Stimulated activated CD4-positive, alpha-beta T cell treated with anti-CD3 and anti-CD28 coated beads, TNF-alpha, amount 100 ng/mL, for 4 hours (primary cell): Measurements from ENCODE around the gene ZNF691.
"Not testable (repeated sequence)": the region's sequence is repeated elsewhere in the genome, so short reads cannot be mapped to it uniquely, and the experiment has no call there.

Experiments used
- DNase-seq, 3 experiments: peaks; one replicate each; pipeline ENCODE4 v3.0.0-alpha.2; 2020; ENCODE audit warnings: low read depth in 3 of 3

Gene ZNF691

DNA sequence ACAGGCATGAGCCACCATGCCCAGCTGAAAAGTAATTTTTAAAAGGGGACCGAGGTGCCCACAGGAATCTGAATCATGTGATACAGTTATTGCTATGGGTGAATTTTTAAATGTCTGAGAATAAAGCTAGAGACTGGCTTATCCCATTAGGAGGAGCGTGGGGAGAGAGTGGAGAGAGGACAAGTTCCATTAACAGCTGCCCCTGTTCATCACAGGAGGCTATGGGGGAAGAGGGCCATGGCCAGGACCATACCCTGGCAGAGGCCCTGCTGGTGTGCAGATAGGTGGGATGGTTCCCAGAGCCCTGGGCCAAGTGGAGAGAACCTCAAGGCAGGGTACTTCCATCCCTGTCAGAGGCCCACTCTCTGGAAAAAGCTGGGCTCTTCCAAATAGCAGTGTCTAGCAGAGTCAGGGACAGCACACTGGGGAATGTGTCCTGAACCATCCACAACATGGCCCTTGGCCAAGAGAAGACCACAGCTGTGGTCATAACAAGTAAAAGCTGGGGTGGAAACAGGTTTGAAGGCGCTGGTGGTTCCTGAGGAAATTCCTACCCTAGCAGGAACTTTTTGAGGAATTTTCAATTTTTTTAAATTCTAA, 13.7 kb upstream of the ZNF691 start:
- DNase-seq, result no peak

- no peak for DNase-seq
Observed at GRCh38 chr1:42833981-42834380, 12.4 kb upstream of the ZNF691 start.

DNA sequence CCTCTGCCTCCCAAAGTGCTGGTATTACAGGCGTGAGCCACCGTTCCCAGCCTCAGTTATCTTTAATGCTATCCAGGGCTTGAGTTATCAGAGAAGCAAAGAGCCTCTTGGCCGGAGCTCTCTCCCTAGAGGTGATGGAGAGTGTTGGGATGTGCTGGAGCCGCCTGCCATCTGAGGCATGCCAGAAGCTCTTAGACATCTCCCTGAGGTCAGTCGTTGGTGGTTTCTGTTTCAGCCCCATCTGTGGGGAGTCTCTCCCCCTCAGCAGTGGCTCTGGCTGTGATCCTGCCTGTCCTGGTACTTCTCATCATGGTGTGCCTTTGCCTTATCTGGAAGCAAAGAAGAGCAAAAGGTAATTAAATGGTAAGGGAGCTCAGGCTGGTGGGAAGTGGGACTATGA, 11.6 kb upstream of the ZNF691 start:
- no peak for DNase-seq

DNA sequence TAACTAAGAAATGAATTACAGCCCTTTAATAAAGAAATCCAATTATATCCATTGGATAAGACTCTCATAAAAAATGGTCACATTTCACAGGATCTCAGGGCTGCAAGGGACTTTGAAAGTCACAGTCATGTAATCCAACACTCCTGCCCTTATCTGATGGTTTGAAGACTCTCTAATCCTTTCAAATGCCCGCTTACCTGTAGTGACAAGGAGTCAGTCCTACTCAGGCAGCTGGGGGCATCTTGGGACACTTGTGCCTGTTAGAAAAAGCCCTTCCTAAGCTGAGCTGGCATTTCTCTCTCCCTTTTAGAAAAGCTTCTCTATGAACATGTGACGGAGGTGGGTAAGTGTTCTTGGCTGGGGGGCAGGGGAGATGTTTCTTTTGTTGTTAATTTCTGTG, 11.0 kb upstream of the ZNF691 start:
- no peak for DNase-seq

GRCh38 chr1:42837709-42838108, 8.7 kb upstream of the ZNF691 start:
- no peak for DNase-seq

GRCh38 chr1:42838482-42839190, 7.8 kb upstream of the ZNF691 start:
- DNase-seq, result no peak

DNA sequence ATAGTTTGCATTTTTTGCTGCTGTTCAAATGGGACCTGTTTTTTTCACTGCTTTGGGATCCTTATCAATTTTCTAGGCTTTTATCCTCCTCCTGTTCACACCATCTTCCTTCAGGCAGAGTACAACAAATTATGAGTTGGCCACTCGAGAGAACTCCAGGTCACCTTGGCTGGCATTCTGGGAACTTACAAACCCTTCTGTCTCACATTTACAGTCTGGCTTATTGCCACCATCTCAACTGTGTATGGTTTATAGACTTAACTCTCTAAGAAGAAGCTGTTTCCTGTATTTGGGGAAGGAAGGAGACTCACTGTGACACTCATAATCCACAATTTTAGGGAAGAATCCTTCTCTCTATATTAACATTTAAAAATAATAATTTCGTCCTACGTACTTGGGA, 5.4 kb upstream of the ZNF691 start:
- DNase-seq, result no peak

- DNase-seq, result no peak
Observed at GRCh38 chr1:42841440-42842147, 4.8 kb upstream of the ZNF691 start.

- no peak for DNase-seq
Observed at GRCh38 chr1:42844592-42845140, 1.7 kb upstream of the ZNF691 start.

DNA sequence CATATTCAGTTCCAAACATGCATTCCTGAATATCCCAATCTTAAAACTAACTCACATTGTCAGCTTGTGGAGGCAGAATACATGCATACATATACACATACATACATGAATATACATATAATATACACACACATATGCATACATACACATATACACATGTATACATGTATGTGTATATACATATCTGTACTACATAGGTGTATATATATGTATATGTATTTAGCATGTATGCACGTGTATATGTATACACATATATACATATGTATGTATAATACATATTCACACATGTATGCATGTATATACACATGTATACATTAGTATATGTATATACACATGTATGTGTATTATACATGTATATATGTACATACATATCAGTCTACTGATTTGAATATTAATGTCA, 1.2 kb upstream of the ZNF691 start:
- DNase-seq, result no peak

DNA sequence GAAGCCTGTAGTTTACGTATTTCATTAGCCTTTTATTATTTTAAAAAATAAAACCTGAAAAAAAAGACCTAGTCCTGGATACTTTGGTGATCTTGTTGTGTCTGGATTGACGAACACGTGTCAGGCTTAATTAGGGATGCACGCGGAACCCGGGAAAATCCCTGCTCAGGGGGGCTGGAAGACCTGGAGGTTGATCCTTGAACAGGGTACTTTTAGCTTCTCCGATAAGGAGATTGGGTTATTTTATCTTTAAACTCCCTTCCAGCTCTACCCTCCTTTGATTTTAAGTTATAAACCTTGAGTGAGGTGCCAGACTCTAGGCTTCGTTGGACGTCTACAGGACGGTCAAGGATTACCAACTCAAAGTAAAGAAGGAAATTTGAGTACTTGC, 552 bp upstream of the ZNF691 start:
- DNase-seq, result no peak

DNA sequence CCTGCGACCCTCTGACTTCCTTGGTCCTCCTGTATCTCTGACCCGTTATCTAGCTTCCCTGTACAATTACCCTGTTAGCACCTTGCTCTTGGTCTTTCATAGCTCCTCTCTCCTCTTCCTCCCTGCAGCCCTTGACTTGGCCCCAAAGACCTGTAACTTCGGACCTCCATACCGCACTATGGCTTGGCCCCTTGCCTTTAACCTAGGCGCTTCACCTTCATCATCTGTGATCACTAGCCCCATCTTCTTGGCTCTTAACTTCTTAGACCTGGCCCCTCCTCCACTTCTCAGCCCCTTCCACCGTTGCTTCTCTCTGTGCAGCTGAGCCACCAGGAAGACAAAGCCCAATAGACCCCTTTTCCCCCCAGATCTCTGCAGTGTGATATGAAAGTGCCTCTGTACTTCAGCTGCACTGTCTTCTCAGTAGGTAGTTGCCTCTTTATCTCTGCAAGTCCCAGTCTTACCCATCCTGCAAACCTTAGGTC, 740 bp downstream of the ZNF691 start:
- no peak for DNase-seq

DNA sequence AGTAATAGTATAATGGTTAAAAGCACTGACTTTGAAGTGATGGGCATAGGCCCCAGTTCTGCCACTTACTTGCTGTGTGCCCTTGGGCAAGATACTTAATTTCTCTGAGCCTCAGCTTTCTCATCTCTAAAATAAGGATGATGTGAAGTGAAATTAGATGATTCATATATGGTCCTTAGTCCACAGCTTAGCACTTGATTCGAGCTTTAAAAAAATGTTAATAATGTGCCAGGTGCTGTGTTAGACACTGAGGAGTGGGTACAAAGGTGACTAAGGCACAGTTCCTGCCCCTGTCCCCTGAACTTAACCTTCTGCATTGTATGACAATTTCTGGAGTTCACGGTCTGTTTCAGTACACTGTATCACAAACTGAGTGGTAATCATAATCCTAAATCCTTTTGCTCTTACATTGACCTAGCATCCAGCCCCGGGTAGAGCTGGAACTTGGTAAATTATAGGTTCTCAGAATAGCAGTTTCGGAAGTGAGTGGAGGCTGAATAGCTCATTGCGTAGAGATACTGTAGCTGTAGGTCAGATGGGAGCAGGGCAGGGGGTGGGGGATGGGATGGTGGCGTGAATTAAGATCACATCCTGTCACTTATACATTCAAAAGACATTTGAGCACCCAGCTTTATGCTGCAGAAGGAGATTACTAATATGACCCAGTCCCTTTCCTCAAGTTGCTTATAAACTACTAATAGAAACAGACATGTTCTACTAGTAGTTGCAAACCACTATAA, 1.5 kb downstream of the ZNF691 start:
- no peak for DNase-seq

DNA sequence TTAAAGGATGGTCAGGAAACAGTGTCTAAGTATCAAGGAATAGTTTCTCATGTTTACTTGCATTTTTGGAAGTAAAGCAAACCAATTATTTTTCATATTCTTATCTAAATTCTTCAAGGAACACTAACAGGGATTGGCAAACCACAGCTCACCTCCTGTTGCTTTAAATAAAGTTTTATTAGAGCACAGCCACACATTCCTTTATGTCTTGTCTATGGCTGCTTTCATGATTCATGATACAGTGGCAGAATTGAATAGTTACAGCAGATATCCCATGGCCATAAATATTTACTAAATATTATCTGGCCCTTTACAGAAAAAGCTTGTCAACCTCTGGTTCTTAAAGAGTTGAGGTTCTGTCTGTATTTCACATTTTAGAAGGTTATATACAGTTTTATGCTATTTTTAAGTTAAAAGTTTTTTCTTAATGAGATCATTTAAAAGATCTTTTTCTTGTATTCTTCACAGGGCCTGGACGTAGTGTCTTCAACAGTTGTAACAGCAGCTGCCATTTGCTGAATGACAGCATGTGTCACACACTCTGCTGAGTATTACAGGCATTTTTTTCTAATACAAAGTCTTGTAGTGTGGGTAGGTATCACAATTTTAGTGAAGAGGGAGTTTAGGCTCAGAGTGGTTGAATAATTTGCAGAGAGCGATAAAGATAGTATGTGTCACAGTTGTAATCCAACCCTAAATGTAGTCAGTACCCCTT, 2.6 kb downstream of the ZNF691 start:
- no peak for DNase-seq

DNA sequence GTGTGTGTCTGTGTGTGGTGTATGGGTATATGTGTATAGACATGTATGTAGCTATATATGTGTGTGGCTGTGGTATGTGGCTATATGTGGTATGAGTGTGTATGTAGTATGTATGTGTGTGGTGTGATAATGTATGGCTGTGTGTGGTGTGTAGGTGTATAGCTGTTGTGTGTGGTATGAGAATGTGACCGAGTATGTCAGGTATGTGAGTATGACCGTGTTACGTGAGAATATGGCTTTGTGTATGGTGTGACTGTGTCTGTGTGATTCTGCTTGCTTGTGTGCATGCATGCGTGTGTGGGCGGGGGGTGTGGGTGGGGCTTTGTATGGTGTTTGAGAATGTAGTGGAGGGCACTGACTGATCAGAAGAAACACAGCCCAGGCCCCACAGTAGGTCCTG, 3.5 kb downstream of the ZNF691 start:
- DNase-seq, result no peak

DNA sequence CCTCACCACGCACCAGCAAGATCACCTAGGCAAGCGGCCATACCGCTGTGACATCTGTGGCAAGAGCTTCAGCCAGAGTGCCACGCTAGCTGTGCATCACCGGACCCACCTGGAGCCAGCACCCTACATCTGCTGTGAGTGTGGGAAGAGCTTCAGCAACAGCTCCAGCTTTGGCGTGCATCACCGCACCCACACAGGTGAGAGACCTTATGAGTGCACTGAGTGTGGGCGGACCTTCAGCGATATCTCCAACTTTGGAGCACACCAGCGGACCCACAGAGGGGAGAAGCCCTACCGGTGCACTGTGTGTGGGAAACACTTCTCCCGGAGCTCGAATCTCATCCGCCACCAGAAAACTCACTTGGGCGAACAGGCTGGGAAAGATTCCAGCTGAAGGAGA, 5.0 kb downstream of the ZNF691 start:
- DNase-seq, result no peak

GRCh38 chr1:42851960-42852607, 5.7 kb downstream of the ZNF691 start:
- no peak for DNase-seq

GRCh38 chr1:42852608-42852980, 6.2 kb downstream of the ZNF691 start:
- no peak for DNase-seq

DNA sequence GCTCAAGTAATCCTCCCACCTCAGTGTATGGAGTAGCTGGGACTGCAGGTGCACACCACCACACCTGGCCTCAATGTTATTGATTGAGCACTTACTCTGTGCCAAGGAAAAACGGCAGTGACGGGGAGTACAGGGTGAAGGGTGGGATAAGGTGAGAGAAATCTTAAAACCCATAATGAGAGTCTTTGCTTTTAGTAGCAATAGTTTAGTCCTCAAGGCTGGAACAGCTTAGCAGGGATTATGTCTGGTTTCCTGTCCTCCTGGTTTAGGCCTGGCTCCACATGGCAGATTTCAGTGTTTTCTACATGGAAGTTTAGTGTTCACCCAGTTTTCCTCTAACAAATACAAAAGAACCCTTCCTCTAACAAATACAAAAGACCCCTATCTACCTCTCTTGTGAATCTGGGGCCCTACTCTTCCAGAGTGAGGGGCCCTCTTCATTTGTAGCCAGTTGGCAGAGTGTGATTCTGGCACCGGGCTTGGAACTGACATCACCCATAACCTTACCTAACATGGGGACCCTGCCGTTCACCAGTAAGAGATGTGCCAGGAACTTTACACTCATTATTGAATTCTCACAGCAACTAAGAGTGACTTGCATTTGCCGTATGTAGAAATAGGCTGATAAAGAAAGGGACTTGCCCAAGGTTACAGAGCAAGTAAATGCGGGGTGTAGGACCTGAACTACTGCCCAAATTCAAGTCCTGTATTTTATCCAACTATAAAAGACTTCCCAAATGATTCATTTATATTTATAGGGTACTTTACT, 6.9 kb downstream of the ZNF691 start:
- no peak for DNase-seq

DNA sequence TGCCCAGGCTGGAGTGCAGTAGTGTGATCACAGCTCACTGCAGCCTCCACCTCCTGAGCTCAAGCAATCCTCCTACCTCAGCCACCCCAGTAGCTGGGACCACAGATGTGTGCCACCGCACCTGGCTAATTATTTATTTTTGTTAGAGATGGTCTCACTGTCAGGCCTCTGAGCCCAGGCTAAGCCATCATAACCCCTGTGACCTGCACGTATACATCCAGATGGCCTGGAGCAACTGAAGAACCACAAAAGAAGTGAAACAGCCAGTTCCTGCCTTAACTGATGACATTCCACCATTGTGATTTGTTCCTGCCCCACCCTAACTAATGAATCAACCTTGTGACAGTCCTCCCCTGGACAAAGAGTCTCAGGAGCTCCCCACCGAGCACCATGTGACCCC, 10.1 kb downstream of the ZNF691 start:
- not testable (repeated sequence) for DNase-seq
